Measurements from ENCODE around the gene SRPX.

Gene SRPX

DNA sequence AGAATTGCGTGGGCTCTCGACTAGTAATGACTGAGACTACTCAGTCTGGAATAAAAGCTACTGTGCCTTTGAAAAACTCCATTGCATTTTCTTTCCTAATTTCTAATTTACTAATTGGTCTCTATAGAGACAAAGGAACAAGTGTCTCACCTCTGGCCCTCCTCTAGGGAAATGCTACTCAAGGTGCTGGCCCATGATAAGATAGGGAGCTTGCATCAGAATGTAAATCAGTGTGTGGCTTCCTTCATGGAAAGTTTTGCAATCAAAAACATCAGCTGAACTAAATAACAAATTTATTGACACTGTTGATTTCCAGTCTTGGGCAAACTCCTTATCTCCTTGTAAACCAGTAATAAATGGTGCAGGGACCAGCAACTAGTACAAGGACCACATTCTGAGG lies 81.8 kb downstream of the SRPX start:
- TF ChIP-seq, protein P1, sequence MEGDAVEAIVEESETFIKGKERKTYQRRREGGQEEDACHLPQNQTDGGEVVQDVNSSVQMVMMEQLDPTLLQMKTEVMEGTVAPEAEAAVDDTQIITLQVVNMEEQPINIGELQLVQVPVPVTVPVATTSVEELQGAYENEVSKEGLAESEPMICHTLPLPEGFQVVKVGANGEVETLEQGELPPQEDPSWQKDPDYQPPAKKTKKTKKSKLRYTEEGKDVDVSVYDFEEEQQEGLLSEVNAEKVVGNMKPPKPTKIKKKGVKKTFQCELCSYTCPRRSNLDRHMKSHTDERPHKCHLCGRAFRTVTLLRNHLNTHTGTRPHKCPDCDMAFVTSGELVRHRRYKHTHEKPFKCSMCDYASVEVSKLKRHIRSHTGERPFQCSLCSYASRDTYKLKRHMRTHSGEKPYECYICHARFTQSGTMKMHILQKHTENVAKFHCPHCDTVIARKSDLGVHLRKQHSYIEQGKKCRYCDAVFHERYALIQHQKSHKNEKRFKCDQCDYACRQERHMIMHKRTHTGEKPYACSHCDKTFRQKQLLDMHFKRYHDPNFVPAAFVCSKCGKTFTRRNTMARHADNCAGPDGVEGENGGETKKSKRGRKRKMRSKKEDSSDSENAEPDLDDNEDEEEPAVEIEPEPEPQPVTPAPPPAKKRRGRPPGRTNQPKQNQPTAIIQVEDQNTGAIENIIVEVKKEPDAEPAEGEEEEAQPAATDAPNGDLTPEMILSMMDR (IDR thresholded peaks at IDR 0.05; ENCODE audit: insufficient read depth, low read length, missing control alignments) = no peak
- H3K4me3 ChIP-seq (ENCODE audit: low read depth, low read length) = no peak overlapping the region
- no peak for DNase-seq (ENCODE audit: low read depth, low spot score)
- POLR2A ChIA-PET = no interaction called here
- CTCF ChIA-PET = no interaction called here

DNA sequence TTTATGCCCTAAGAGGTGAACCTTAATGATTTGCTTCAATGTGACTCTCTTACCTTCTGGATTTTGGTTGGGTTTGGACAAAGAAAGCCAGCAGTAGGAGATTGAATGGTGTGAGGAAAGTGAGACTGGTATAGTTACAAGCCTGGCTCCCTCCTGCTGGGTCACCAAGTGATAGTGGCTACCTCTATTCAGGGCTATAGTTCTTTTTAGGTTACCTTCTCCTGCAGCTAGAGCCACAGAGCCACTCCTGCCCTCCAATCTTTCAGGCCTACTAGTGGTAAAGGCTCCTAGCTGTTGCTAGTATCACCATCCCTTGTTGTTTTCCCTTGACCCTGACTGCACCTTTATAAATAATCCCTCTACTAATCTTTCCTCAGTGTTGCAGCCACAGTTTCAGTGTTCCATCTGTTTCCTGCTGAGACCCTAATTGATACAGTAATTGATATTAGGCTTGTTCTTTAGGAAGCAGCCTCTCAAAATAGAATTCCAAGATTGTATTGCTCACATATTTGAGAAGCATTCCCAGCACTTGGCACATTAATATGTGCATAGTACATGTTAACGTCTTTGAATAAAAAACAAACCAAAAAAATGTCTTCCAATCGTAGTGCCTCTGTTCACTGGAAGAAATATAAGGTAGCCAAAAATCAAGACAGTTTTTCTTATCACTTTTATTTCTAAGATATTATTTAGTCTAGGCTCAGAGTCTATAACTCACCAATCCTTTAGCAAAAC lies 82.3 kb downstream of the SRPX start:
- H3K4me3 ChIP-seq (ENCODE audit: low read depth, low read length) = no peak overlapping the region
- ChIA-PET POLR2A (no interaction called here), CTCF (interaction anchor here (1.3 kb wide), 1 partner anchor 28 kb away, joined by 4 read pairs; no protein-coding TSS in a partner anchor)
- TF ChIP-seq, protein P1 (IDR thresholded peaks at IDR 0.05; ENCODE audit: insufficient read depth, low read length, missing control alignments) = no peak
- no peak for DNase-seq (ENCODE audit: low read depth, low spot score)

DNA sequence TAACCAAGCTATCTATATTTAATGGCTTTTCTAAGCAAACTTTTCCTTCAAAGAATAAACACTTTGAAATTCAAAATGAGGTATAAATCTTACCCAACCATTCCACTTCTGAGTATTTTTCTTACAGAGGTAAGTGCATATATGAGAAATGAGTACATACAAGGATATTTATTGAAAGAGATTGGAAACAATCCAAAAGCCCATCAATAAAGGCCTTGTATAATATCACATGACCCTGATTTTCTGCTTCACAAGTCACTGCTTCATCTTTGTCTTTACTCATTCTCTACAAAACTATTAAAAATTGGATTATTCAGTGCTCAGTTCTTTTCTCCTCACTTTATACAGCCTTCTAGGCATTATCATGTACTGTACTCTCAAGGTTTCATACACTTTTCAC lies 91.3 kb downstream of the SRPX start:
- TF ChIP-seq, protein P1 (IDR thresholded peaks at IDR 0.05; ENCODE audit: insufficient read depth, low read length, missing control alignments) = no peak
- ChIA-PET CTCF (no interaction called here), POLR2A (no interaction called here)
- H3K4me3 ChIP-seq (ENCODE audit: low read depth, low read length) = no peak overlapping the region
- DNase-seq (ENCODE audit: low read depth, low spot score) = no peak

DNA sequence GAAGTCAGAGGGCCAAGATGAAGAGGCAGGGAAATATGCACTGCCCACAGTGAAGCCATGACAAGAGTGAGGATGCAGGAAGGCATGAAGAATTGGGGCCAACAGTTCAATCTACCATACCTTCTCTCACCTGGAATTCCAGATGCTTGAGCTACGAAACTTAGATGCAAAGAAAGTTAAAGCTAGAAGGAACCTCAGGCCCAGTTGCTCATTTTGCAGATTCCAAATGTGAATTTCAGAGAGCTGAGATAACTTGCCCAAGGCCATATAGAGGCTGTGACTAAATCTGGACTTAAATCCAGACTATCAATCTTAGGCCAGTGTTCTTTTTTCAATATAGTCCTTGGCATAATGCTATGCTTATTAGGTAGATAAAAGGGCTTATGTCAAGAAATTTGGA lies 92.7 kb downstream of the SRPX start:
- TF ChIP-seq, protein P1 (IDR thresholded peaks at IDR 0.05; ENCODE audit: insufficient read depth, low read length, missing control alignments) = no peak
- ChIA-PET POLR2A (no interaction called here), CTCF (interaction anchor here (0.6 kb wide), 1 partner anchor 39 kb away, joined by 3 read pairs; no protein-coding TSS in a partner anchor)
- no peak overlapping the region for H3K4me3 ChIP-seq (ENCODE audit: low read depth, low read length)
- DNase-seq (ENCODE audit: low read depth, low spot score) = no peak

DNA sequence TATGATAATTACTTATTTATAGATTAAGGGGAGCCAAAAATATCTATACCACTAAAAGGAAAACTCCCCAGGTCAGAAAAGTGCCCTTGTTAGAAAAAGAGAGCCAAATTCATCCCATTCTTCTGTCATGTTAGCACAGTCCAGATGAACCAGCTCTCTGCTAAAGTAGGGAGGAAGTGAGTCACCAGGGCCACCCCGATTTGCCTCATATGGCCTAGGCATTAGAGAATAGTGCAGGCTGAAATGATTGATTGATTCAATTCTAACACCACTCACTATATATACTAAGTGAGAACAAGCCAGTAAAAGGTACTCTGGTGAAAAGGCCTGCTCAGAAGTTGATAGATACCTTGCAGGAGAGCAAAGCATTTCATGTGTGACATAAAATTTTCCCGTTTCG lies 94.5 kb downstream of the SRPX start:
- H3K4me3 ChIP-seq (ENCODE audit: low read depth, low read length) = no peak overlapping the region
- CTCF ChIA-PET = no interaction called here
- no peak for DNase-seq (ENCODE audit: low read depth, low spot score)
- POLR2A ChIA-PET = no interaction called here
- TF ChIP-seq, protein P1 (IDR thresholded peaks at IDR 0.05; ENCODE audit: insufficient read depth, low read length, missing control alignments) = no peak

DNA sequence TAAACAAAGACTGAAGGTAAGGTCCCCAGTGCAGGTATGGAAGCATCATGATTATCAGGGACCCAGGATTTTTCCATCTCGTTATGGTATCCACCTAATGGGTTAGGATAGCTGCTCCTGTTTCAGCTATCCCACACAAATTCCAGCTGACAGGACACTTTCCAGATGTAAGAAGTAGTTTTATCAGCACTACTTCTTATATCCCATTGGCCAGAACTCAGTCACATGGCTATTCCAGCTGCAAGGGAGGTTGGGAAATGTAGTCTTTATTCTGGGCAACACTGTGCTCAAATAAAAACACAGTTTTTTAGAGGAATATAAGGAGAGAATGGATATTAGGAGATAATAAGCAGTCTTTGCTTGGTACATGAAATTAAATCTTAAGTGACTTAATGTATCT lies 96.7 kb downstream of the SRPX start:
- H3K4me3 ChIP-seq (ENCODE audit: low read depth, low read length) = no peak overlapping the region
- TF ChIP-seq, protein P1 (IDR thresholded peaks at IDR 0.05; ENCODE audit: insufficient read depth, low read length, missing control alignments) = no peak
- no peak for DNase-seq (ENCODE audit: low read depth, low spot score)
- POLR2A ChIA-PET = no interaction called here
- CTCF ChIA-PET = no interaction called here
